ENCODE results near the gene C5orf15.

The C5orf15 gene

GRCh38 chr5:133924221-133924920, 44.1 kb downstream of the C5orf15 start:
- no peak for DNase-seq (ENCODE audit: low read depth, low spot score)

DNA sequence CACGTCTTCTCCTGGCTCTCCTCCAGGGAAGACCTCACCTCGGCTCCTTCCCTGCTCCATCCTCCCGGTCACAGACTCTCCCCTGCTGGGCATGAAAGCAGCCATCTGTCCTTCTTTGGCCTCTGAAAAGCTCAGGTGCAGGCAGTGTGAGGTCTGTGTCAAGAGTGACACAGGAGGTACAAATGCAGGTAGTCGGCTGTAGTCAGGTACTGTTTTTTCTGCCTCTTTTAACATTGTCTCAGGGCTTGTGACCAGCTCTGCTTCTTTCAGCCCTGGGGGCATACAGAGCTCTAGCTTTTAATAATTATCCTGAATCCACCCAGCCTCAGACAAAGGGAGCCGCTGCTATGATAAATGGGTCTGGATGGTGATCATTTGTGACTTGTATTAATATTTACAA, 46.4 kb downstream of the C5orf15 start:
- no peak for DNase-seq (ENCODE audit: low read depth, low spot score)

- no peak for DNase-seq (ENCODE audit: low read depth, low spot score)
These were observed 47.4 kb downstream of the C5orf15 start for GRCh38 chr5:133921069-133921468.

DNA sequence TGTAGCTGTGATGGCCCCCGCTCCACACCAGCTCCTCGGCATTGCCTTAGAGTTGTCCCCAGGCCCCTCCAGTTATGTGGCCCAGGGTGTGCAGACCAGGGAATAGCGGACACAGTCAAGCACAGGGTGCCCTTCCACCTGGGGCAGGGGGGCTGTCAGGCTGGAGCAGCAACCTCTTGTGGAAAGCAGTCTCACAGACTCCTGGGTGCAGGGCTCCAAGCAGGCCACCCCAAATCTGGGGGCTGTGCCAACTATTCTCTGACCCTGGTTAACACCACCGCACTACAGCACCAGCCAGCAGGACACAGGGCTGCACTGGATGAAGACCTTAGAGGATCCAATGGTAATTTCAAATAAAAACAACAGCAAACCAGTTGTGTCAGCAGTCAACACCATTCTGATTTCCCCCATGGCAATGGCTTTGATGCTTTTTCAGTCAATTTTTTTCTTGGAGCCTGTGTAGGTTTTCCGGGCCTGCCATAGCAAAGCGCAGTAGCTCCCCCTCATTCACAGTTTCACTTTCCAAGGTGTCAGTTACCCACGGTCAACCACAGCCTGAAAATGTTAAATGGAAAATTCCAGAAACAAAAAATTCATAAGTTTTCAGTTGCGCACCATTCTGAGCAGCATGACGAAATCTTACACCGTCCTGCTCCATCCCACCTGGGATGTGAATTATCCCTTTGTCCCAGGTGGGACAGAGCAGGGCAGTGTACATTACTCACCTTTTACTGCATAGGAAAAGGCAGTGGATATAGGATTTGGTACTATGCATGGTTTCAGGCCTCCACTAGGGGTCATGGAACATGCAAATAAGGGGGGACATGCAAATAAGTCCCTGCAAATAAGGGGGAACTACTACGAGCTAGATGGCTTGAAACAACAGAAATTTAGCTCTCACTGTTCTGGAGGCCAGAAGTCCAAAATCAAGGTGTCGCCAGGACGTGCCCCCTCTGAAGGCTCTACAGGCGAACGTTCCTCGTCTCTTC, 49.0 kb downstream of the C5orf15 start:
- no peak for DNase-seq (ENCODE audit: low read depth, low spot score)

DNA sequence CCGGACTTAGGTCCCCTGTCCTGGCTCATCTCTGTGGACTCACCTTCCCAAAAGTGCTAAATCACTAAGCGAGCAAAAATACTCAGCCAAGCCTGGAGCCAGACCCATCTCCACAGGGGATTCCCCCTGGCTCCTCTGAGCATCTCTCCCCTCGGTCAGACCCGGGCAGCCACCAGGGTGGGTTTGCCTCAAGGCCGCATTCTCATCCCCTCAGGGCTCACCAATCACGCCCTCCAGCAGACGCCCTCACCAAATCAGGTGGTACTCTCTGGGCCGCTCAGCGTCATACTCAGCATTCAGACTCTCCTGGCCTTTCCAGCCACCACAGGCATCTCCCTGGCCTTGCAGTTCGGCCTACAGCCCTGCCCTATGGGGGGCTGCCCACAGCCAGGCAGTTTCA, 49.7 kb downstream of the C5orf15 start:
- no peak for DNase-seq (ENCODE audit: low read depth, low spot score)

- DNase-seq (ENCODE audit: low read depth, low spot score), result no peak
These were observed 50.1 kb downstream of the C5orf15 start for GRCh38 chr5:133918316-133918715.

DNA sequence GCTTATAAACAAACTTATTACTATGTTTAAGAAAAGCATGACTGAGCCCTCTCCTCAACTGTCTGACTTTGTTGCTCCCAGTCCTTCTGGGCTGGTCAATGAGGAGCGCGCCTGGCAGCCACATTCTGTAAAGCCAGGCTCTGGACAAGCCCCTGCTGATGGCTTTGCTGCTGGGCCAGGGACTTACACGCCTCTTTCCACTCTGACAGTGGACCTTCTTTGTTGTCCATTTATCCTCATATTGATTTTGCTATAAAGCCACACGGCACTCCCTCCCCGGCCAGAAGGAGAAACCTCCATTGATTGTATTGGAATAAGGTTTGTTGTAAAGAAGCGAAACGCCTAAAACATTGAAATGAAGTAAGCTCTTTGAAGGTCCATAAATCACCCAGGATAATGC, 50.6 kb downstream of the C5orf15 start:
- no peak for DNase-seq (ENCODE audit: low read depth, low spot score)

GRCh38 chr5:133916914-133917313, 51.5 kb downstream of the C5orf15 start:
- no peak for DNase-seq (ENCODE audit: low read depth, low spot score)

DNA sequence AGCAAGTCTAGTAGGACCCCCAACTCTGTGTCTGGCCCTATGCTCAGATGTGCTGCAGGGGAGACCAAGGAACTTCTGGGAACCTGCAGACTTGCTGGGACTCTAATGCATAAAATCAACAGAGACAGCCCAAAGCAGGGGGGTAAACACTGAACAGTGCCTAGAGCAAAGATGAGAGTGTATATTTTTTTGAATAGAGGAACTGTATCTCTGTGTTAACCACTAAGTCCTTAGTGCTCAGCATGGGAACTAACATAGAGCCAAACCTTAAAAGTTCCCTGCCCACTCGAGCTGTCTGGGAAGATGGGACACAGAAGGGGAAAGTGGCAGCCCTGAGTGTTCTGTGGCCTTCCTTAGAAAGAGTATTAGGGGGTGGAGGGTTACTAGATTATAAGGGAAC, 51.9 kb downstream of the C5orf15 start:
- DNase-seq (ENCODE audit: low read depth, low spot score), result no peak

DNA sequence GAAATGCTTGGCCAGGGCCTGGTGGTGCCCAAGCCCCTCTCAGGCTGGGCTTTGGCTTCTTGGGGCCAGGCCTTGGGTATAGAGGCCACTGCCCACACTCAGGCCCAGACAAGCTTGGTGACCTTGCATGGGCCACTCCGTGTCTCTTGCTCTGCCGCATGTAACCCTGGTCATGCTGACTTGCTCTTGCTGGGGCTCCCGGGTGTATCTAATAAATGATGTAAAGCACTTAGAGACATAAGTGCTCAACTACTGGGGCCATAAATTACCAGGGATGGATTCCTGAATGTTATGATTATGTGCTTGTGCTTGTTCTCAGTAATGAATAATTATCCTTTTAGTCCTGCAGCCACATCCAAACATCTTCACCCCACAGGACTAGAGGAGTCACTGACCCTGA, 54.0 kb downstream of the C5orf15 start:
- DNase-seq (ENCODE audit: low read depth, low spot score), result no peak

- no peak for DNase-seq (ENCODE audit: low read depth, low spot score)
These were observed 54.8 kb downstream of the C5orf15 start for GRCh38 chr5:133913413-133914155.

DNA sequence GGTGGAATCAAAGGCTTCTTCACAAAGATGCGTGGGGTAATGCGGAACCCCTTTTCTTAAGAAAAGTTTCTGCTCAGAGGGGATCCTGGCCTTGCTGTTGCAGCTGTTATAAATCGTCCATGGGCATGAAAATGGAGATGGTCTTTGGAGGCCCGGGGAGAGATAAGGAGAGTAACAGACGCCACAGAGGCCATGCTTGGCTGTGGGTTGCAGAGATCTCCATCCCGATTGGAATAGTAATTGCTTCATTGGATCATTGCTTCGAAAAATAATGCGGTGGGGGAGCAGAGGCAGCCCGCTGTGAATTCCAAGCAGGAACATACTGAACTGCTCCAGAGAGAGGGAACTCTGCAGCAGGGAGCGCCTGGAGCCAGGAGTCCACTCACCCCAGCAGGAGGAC, 55.5 kb downstream of the C5orf15 start:
- no peak for DNase-seq (ENCODE audit: low read depth, low spot score)

- no peak for DNase-seq (ENCODE audit: low read depth, low spot score)
These were observed 57.9 kb downstream of the C5orf15 start for GRCh38 chr5:133910571-133910970.

DNA sequence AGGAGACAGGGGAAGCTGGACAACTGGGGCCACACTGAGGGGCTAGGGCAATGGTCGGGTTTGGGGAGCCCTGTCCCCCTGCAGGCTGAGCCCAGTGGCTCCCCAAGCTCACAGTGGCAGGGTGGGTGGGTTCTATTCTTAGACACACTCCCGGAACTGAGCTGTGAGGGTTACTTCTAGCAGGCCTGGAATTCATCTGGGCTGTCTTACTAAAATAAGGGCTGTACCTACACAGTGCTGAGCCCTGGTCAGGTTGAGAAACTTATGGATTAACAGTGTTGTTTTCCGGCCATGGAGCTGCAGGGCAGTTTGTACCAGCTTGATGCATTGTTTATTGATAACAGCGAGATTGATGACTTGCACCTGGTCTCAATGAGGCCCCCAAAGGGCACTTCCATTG, 58.8 kb downstream of the C5orf15 start:
- no peak for DNase-seq (ENCODE audit: low read depth, low spot score)

DNA sequence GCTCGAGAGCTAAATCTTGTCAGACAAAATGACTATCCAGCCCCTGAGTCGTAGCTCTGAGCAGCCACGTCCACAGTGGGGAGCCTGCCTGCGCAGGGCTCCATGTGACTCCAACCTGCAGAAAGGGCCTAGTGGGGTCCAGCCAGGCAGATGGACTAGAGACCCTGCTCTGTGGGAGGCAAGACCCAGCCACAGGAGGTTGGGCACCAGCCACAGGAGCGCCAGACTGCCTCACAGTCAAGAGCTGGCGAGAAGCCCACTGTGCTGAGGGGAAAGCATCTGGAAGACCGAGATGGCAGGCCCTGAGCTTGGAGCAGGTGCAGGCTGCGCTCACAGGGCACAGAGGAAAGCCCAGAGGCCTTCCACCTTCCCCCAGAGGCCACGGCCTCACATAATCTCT, 61.4 kb downstream of the C5orf15 start:
- DNase-seq (ENCODE audit: low read depth, low spot score), result no peak

DNA sequence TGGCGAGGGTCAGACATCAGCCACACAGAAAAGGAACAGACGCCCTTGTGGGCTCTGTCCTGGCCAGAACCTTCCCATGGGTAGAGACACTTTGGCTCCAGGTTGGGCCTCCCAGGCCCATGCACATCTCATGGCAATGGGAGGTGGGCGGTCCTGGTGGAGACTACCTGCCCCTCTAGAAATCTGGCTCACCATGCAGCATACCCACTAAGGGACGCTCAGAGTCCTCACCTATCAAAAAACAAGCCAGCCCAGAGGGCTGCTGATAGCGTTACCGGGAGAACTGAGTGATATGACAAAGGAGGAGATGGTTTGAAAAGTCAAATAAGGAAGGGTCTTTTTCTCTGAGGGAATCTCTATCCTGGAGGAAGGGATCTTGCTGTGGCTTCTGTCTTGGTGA, 62.1 kb downstream of the C5orf15 start:
- DNase-seq (ENCODE audit: low read depth, low spot score), result no peak

Measured in iPS DF 19.7 (cell line).